ENCODE measurements around the gene CAP2.

CAP2 gene

GRCh38 chr6:17494177-17494576, 100.8 kb downstream of the CAP2 start:
- DNase-seq (ENCODE audit: low read depth), result no peak
- no peak overlapping the region for H3K4me3 ChIP-seq (replicated peaks; ENCODE audit: low read depth, low read length)
- TF ChIP-seq CTCF (IDR thresholded peaks at IDR 0.05; ENCODE audit: low read length, missing control alignments), result no peak

- H3K4me3 ChIP-seq (replicated peaks; ENCODE audit: low read depth, low read length), result no peak overlapping the region
- TF ChIP-seq CTCF (IDR thresholded peaks at IDR 0.05; ENCODE audit: low read length, missing control alignments), result no peak
- DNase-seq (ENCODE audit: low read depth), result no peak
Measured at GRCh38 chr6:17494919-17495318, 101.5 kb downstream of the CAP2 start.

- TF ChIP-seq CTCF (IDR thresholded peaks at IDR 0.05; ENCODE audit: low read length, missing control alignments), result no peak
- DNase-seq (ENCODE audit: low read depth), result no peak
- no peak overlapping the region for H3K4me3 ChIP-seq (replicated peaks; ENCODE audit: low read depth, low read length)
Measured at GRCh38 chr6:17497535-17498095, 104.2 kb downstream of the CAP2 start.

- TF ChIP-seq CTCF (IDR thresholded peaks at IDR 0.05; ENCODE audit: low read length, missing control alignments), result no peak
- no peak overlapping the region for H3K4me3 ChIP-seq (replicated peaks; ENCODE audit: low read depth, low read length)
- DNase-seq (ENCODE audit: low read depth), result no peak
Measured at GRCh38 chr6:17501442-17501841, 108.0 kb downstream of the CAP2 start.

- no peak overlapping the region for H3K4me3 ChIP-seq (replicated peaks; ENCODE audit: low read depth, low read length)
- no peak for DNase-seq (ENCODE audit: low read depth)
- no peak for TF ChIP-seq CTCF (IDR thresholded peaks at IDR 0.05; ENCODE audit: low read length, missing control alignments)
Measured at GRCh38 chr6:17501982-17502704, 108.7 kb downstream of the CAP2 start.

- no peak overlapping the region for H3K4me3 ChIP-seq (replicated peaks; ENCODE audit: low read depth, low read length)
- DNase-seq (ENCODE audit: low read depth), result no peak
- no peak for TF ChIP-seq CTCF (IDR thresholded peaks at IDR 0.05; ENCODE audit: low read length, missing control alignments)
Measured at GRCh38 chr6:17503051-17503450, 109.7 kb downstream of the CAP2 start.

- no peak overlapping the region for H3K4me3 ChIP-seq (replicated peaks; ENCODE audit: low read depth, low read length)
- DNase-seq (ENCODE audit: low read depth), result no peak
- no peak for TF ChIP-seq CTCF (IDR thresholded peaks at IDR 0.05; ENCODE audit: low read length, missing control alignments)
Measured at GRCh38 chr6:17504005-17504404, 110.6 kb downstream of the CAP2 start.
